ENCODE measurements around the gene ZFP1.

ZFP1 gene

GRCh38 chr16:75219838-75220237, 71.5 kb downstream of the ZFP1 start:
- H3K4ac ChIP-seq (ENCODE audit: low read depth, low read length) = no peak overlapping the region
- no peak overlapping the region for H4K91ac ChIP-seq (ENCODE audit: low read depth, low read length)
- no peaks in the 10 kb centered on the region for H3K36me3 ChIP-seq (ENCODE audit: control insufficient read depth in 1 of 2, insufficient read depth in 2 of 2, low read length in 2 of 2)
- no peak overlapping the region for H3K4me2 ChIP-seq (ENCODE audit: low read length)
- no peak overlapping the region for H3K23ac ChIP-seq (ENCODE audit: low read length)
- H3K79me2 ChIP-seq (ENCODE audit: control insufficient read depth, insufficient read depth, low read length, poor library complexity) = peaks cover 1% of the 10 kb centered on the region
- peak in 1 of 2 donors; percentile 31 for DNase-seq
- no peak overlapping the region for H2AFZ ChIP-seq (ENCODE audit: insufficient read depth, low read length, poor library complexity)
- peaks cover 3 to 18% of the 10 kb centered on the region in 2 experiments for H3K4me1 ChIP-seq (ENCODE audit: control insufficient read depth in 1 of 2, insufficient read depth in 2 of 2, low read length in 2 of 2)
- H2BK12ac ChIP-seq (ENCODE audit: low read length) = no peak overlapping the region
- H3K9ac ChIP-seq (ENCODE audit: low read length) = no peak overlapping the region
- H3K27me3 ChIP-seq (ENCODE audit: insufficient read depth, low read length) = no peaks in the 10 kb centered on the region
- WGBS (ENCODE audit: extremely low coverage, insufficient coverage, insufficient read length) = no CpG with 5 or more reads among the region's 5 CpGs
- H4K8ac ChIP-seq (ENCODE audit: low read depth, low read length) = no peak overlapping the region
- H3K4me3 ChIP-seq (ENCODE audit: low read depth, low read length) = no peak overlapping the region
- no peak overlapping the region for H3K27ac ChIP-seq (ENCODE audit: low read depth, low read length)
- H4K12ac ChIP-seq (ENCODE audit: low read depth, low read length) = no peak overlapping the region
- H3K79me1 ChIP-seq (ENCODE audit: low read length) = peaks cover 2% of the 10 kb centered on the region
- H3K14ac ChIP-seq (ENCODE audit: low read length) = no peak overlapping the region
- no peak overlapping the region for H2AK5ac ChIP-seq (ENCODE audit: low read length)
- H2BK5ac ChIP-seq (ENCODE audit: low read depth, low read length, poor library complexity) = no peak overlapping the region
- H3K18ac ChIP-seq (ENCODE audit: low read length) = no peak overlapping the region
- H3K9me3 ChIP-seq (ENCODE audit: insufficient read depth, low read depth, low read length) = no peaks in the 10 kb centered on the region
- H2BK120ac ChIP-seq (ENCODE audit: insufficient read depth, low read length, poor library complexity) = no peak overlapping the region

All from trophoblast cell (in vitro differentiated cells and primary cell).